GM23248 (cell line): ENCODE results near the gene MICU2.

Experiments used
- EZH2 ChIP-seq: fragments of 200-600 bp; sonication (generic); IDR thresholded peaks from 2 replicates; pipeline ENCODE4 v1.6.1; 2018; ENCODE audit warnings: antibody characterized with exemption, mild to moderate bottlenecking; ENCODE audit not compliant: insufficient read depth, poor library complexity, severe bottlenecking
- EZH2phosphoT487 ChIP-seq: fragments of 200-600 bp; sonication (generic); IDR thresholded peaks from 2 replicates; pipeline ENCODE4 v1.6.1; 2018; ENCODE audit warnings: antibody characterized with exemption, moderate library complexity, mild to moderate bottlenecking, low read depth; ENCODE audit not compliant: insufficient read depth

GRCh38 chr13:21529146-21529893 lies 74.7 kb downstream of the MICU2 start:
- TF ChIP-seq EZH2 = no peak
- TF ChIP-seq EZH2phosphoT487 = no peak
